Measurements from ENCODE around the gene PRKCE.

PRKCE gene

DNA sequence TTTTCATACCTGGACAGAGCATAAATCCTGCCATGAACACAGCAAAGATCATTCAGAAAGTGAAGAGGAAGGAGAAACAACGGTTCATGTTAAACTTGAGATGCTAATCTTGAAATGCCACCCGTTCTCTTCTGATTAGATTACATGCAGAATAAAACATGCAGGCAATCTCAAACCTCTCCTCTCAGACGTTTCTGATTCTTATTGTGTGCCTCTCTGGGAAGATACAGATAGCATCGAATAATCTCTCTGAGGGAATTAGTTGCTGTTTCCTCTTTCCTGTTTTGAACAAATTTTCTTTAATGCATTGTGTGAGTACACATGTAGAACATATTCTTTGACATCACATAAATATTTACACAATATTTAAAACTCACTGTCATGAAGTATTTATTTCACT, 313.4 kb downstream of the PRKCE start:
- DNase-seq (ENCODE audit: insufficient read length) (no peak), FAIRE-seq (no peak)
- TF ChIP-seq POLR2A (IDR thresholded peaks at IDR 0.05; ENCODE audit: low read depth, low read length) (no peak), TAF1 (IDR thresholded peaks at IDR 0.05; ENCODE audit: borderline replicate concordance, low read depth, low read length) (no peak), POLR2AphosphoS5 (IDR thresholded peaks at IDR 0.05; ENCODE audit: low read depth, low read length) (no peak)

- TF ChIP-seq POLR2AphosphoS5 (IDR thresholded peaks at IDR 0.05; ENCODE audit: low read depth, low read length) (no peak), TAF1 (IDR thresholded peaks at IDR 0.05; ENCODE audit: borderline replicate concordance, low read depth, low read length) (no peak), POLR2A (IDR thresholded peaks at IDR 0.05; ENCODE audit: low read depth, low read length) (no peak)
- FAIRE-seq (no peak), DNase-seq (ENCODE audit: insufficient read length) (no peak)
These were observed 314.5 kb downstream of the PRKCE start for GRCh38 chr2:45965871-45966498.

DNA sequence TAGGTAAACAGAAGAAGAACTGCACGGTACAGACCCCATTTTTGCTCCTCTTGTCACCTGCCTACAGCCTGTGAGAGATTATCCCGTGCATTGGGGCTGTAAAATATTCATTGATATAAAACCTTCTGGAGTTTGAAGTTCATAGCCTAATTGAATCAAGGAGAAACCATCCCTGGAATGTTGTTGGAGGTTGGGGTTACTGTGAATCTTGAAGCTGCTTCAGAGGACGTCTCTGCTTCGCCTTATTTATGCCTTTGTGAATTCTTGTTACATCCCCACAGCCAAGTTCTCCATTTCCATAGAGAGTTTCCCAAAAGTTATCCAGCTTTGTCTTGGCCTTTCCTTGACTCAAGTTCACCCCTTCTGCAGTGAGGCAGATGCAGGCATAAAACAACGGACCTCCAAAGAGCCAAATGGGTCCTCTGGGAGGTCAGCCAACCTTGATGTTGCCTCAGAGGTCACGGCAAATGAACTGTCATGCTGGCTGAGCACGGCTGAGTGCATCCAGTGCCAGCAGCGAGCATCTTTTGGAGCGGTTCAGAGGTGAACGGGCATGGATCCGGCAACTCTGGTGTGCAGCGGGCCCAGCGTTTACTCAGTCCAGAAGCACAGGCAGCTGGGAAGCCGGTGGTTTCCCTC, 317.6 kb downstream of the PRKCE start:
- DNase-seq (ENCODE audit: insufficient read length) (no peak), FAIRE-seq (no peak)
- TF ChIP-seq TAF1 (IDR thresholded peaks at IDR 0.05; ENCODE audit: borderline replicate concordance, low read depth, low read length) (no peak), POLR2AphosphoS5 (IDR thresholded peaks at IDR 0.05; ENCODE audit: low read depth, low read length) (no peak), POLR2A (IDR thresholded peaks at IDR 0.05; ENCODE audit: low read depth, low read length) (no peak)

- TF ChIP-seq TAF1 (IDR thresholded peaks at IDR 0.05; ENCODE audit: borderline replicate concordance, low read depth, low read length) (no peak), POLR2A (IDR thresholded peaks at IDR 0.05; ENCODE audit: low read depth, low read length) (no peak), POLR2AphosphoS5 (IDR thresholded peaks at IDR 0.05; ENCODE audit: low read depth, low read length) (no peak)
- FAIRE-seq (no peak), DNase-seq (ENCODE audit: insufficient read length) (no peak)
These were observed 322.0 kb downstream of the PRKCE start for GRCh38 chr2:45973426-45973825.

GRCh38 chr2:45974056-45974455, 322.6 kb downstream of the PRKCE start:
- TF ChIP-seq POLR2AphosphoS5 (IDR thresholded peaks at IDR 0.05; ENCODE audit: low read depth, low read length) = no peak
- no peak for TF ChIP-seq TAF1 (IDR thresholded peaks at IDR 0.05; ENCODE audit: borderline replicate concordance, low read depth, low read length)
- no peak for TF ChIP-seq POLR2A (IDR thresholded peaks at IDR 0.05; ENCODE audit: low read depth, low read length)
- no peak for FAIRE-seq
- no peak for DNase-seq (ENCODE audit: insufficient read length)

- FAIRE-seq = peak; percentile 75
- DNase-seq (ENCODE audit: insufficient read length) = no peak
- TF ChIP-seq TAF1 (IDR thresholded peaks at IDR 0.05; ENCODE audit: borderline replicate concordance, low read depth, low read length) (no peak), POLR2A (IDR thresholded peaks at IDR 0.05; ENCODE audit: low read depth, low read length) (no peak), POLR2AphosphoS5 (IDR thresholded peaks at IDR 0.05; ENCODE audit: low read depth, low read length) (no peak)
These were observed 323.4 kb downstream of the PRKCE start for GRCh38 chr2:45974762-45975408.

DNA sequence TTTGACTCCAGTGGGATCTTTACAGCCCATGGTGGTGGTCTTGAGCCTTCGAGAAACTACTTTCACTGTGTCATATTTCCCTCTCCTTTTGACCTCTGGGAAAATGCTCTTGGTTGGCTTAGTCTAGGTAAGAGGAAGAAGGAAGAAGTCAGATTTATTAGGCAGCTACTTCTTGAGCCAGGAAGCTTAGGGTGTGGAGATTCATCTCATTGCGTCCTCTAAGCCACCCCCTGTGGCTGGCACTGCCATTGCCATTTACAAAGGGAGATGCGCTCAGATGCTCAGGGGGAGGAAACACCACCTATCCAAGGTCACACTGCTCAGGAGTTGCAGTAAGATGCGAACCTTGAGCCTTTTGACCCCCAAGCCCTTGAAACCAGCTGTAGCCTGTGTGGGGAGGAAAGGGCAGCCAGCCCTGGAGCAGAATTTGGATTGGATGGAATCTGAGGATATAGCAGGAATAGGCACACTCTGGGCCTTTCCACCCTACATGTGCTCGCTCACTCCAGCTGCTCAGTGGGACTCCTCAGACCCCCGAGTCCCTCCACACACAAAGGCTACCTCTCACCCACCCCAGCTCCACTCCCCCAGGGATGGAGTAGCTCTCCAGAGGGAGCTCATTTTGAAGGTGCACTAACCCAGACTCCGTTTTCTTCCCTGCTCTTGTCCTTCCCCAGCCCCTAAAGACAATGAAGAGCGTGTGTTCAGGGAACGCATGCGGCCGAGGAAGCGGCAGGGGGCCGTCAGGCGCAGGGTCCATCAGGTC, 324.5 kb downstream of the PRKCE start:
- no peak for FAIRE-seq

DNA sequence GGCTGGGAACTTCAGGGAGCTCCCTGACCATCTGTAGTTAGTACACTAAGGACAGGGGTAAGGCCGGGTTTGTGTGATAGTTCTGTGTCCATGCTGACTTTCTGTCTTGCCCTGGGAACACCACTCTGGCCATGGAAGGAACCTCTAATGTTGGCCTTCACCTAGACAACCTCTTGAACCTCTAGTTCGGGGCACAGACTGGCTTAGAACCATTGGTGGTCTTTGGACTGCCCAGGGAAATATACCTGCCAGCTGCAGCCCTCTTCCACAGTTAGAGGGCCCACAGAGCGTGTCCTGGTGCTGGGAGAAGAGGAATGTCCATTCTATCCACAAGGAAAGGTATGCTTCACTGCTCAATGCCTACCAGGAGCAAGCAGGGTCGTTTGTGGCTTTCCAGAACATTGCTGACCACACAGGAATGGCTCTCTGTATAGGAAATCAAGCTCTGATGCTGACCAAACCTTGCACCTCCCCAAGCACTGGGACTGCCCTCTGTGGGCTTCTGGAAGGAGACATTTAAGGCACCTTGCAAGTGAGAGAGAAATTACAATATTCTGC, 326.9 kb downstream of the PRKCE start:
- no peak for FAIRE-seq
- no peak for DNase-seq (ENCODE audit: insufficient read length)
- TF ChIP-seq POLR2A (IDR thresholded peaks at IDR 0.05; ENCODE audit: low read depth, low read length) (no peak), TAF1 (IDR thresholded peaks at IDR 0.05; ENCODE audit: borderline replicate concordance, low read depth, low read length) (no peak), POLR2AphosphoS5 (IDR thresholded peaks at IDR 0.05; ENCODE audit: low read depth, low read length) (no peak)

More for the DNA sequence above, 324.5 kb downstream of the PRKCE start:
- no peak for DNase-seq (ENCODE audit: insufficient read length)
- no peak for TF ChIP-seq POLR2A (IDR thresholded peaks at IDR 0.05; ENCODE audit: low read depth, low read length)
- TF ChIP-seq TAF1 (IDR thresholded peaks at IDR 0.05; ENCODE audit: borderline replicate concordance, low read depth, low read length) = no peak
- TF ChIP-seq POLR2AphosphoS5 (IDR thresholded peaks at IDR 0.05; ENCODE audit: low read depth, low read length) = no peak

DNA sequence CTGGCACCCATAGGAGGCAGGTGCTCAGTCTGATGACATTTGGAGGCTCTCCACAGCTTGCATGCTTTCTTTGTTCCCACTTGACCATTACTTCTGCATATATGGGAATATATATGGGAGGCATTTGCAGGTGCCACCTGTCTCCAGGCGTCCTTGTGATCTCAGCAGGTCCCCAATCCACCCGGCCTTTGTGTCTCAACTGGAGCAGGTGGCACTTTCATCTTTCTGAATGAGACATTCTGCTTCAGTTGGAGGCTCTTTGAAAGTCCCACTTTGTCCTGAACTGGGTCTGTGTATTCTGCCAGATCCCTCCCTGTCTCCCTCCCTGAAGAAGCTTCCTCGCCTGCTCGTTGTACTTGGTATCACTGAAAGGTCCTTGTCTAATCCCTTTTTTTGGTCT, 327.6 kb downstream of the PRKCE start:
- FAIRE-seq (no peak), DNase-seq (ENCODE audit: insufficient read length) (no peak)
- TF ChIP-seq POLR2AphosphoS5 (IDR thresholded peaks at IDR 0.05; ENCODE audit: low read depth, low read length) = no peak
- TF ChIP-seq POLR2A (IDR thresholded peaks at IDR 0.05; ENCODE audit: low read depth, low read length) = no peak
- no peak for TF ChIP-seq TAF1 (IDR thresholded peaks at IDR 0.05; ENCODE audit: borderline replicate concordance, low read depth, low read length)

GRCh38 chr2:45980161-45980865, 328.8 kb downstream of the PRKCE start:
- no peak for FAIRE-seq
- no peak for DNase-seq (ENCODE audit: insufficient read length)
- TF ChIP-seq POLR2AphosphoS5 (IDR thresholded peaks at IDR 0.05; ENCODE audit: low read depth, low read length) = no peak
